Fibroblast of mammary gland (primary cell): ENCODE results near the gene RNF152.

Source experiments
- DNase-seq: peaks from one replicate; pipeline ENCODE4 v3.0.0-alpha.2; 2010; ENCODE audit warnings: low read depth
- H3K4me3 ChIP-seq: 2 replicates; pipeline ENCODE4 v1.5.1; 2011; ENCODE audit warnings: low read depth, mild to moderate bottlenecking, low read length, moderate library complexity; ENCODE audit not compliant: control insufficient read depth
- TF ChIP-seq, protein P1 (sequence below): conservative IDR thresholded peaks from 2 replicates; pipeline ENCODE4 v1.5.1; 2011; ENCODE audit warnings: low read depth, low read length, inconsistent platforms; ENCODE audit not compliant: control insufficient read depth, insufficient read depth

Gene RNF152

DNA sequence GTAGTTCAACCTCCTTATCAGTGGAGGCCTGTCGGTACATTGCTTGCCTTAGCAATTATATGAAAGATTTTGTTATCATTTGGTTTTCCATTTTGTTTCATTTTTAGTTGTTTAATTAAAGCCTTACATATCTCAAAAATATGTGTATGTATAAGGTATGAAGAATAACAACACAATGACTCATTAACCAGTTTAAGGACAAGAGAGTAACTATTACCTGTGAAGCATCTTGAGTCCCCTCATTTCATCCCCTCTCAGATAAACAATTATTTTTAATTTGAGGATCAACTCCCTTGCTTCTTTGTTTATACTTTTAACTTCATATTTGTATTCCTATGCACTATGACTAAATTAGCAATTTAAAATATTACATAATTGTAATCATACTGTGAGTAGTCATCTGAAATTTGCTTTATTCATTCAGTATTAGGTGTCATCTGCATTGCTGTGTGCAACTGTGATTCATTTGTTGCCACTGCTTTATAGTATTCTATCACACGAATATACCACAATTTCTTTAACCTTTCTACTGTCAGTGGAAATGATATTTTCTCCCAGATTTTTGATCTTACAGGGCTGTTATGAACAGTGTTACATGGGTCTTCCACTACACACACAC, 126.4 kb downstream of the RNF152 start:
- TF ChIP-seq, protein P1, sequence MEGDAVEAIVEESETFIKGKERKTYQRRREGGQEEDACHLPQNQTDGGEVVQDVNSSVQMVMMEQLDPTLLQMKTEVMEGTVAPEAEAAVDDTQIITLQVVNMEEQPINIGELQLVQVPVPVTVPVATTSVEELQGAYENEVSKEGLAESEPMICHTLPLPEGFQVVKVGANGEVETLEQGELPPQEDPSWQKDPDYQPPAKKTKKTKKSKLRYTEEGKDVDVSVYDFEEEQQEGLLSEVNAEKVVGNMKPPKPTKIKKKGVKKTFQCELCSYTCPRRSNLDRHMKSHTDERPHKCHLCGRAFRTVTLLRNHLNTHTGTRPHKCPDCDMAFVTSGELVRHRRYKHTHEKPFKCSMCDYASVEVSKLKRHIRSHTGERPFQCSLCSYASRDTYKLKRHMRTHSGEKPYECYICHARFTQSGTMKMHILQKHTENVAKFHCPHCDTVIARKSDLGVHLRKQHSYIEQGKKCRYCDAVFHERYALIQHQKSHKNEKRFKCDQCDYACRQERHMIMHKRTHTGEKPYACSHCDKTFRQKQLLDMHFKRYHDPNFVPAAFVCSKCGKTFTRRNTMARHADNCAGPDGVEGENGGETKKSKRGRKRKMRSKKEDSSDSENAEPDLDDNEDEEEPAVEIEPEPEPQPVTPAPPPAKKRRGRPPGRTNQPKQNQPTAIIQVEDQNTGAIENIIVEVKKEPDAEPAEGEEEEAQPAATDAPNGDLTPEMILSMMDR, result no peak
- no peak for DNase-seq
- H3K4me3 ChIP-seq, result no peak overlapping the region

DNA sequence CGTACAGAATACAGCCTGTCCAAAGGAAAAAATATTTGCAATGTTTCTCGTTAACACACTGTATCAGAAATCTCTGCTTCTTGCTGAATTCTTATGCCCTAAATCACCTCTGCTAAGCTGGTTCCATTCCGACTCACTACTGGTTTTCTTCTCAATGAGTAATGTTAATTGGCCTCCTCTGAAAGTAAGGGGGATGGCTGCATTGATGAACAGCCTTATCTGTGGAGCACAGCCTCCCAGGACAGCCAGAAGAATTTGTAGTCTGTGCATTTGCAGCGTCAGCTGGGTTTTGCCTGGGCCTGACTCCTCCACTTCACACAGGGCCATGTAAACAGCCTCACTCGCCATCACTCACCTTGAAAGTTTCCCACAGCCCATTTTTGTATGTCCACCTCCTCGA, 127.7 kb downstream of the RNF152 start:
- TF ChIP-seq, protein P1, result no peak
- H3K4me3 ChIP-seq, result no peak overlapping the region
- peak; percentile 47 for DNase-seq

DNA sequence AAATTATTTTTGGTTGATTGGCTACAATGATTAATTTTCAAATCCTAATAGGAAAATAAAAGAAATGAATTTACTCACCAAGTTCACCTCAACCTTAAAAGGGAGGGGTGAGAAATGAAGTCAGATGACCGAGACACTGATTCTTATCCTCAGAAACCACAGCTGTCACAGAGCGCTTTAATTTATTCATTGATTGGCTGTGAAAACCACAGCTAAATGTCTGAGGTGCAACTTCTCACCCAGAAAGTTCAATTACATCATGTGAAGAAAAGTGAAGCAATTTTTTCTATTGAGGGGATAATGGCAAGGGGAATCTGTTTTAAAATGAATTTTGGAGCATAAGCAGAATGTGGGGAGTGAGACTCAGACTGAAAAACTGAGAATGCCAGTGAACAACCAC, 128.4 kb downstream of the RNF152 start:
- TF ChIP-seq, protein P1, result no peak
- no peak for DNase-seq
- H3K4me3 ChIP-seq, result no peak overlapping the region

DNA sequence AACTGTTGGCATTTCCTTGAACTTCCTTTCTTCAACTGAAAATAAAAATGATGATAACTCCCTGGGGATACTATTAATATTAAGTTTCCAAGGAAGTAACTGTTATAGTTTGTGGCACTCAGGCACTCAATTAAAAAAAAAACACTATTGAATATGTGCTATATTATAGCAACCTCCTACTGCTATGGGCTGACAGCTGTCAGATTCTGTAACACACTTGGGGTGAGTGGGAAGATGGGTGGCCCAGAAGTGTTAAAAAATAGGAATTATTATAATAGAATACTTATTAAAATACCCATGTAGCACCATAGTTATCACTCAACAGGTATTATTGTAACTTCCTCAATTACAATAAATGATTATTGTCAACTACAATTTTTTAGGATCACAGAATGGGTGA, 130.9 kb downstream of the RNF152 start:
- TF ChIP-seq, protein P1, result no peak
- no peak overlapping the region for H3K4me3 ChIP-seq
- no peak for DNase-seq
